WERI-Rb-1 (cell line): Measurements from ENCODE around the gene CRPPA.

Source experiments
- DNase-seq: peaks from one replicate; pipeline ENCODE4 v3.0.0-alpha.2; 2020
- H3K27ac ChIP-seq: fragments of 250-450 bp; sonication (Bioruptor Pico); 2 replicates; pipeline ENCODE4 v1.5.1; 2020; ENCODE audit warnings: mild to moderate bottlenecking, moderate library complexity
- H3K27me3 ChIP-seq: fragments of 250-450 bp; sonication (Bioruptor Pico); 2 replicates; pipeline ENCODE4 v1.5.1; 2021; ENCODE audit warnings: mild to moderate bottlenecking, low read depth, moderate library complexity; ENCODE audit not compliant: insufficient read depth, severe bottlenecking
- H3K36me3 ChIP-seq: fragments of 250-450 bp; sonication (Bioruptor Pico); 2 replicates; pipeline ENCODE4 v1.5.1; 2020; ENCODE audit warnings: mild to moderate bottlenecking, moderate library complexity
- H3K4me3 ChIP-seq: 2 replicates; pipeline ENCODE4 v1.5.1; 2011; ENCODE audit warnings: low read depth, mild to moderate bottlenecking, control low read depth, low read length
- H3K9me3 ChIP-seq: fragments of 250-450 bp; sonication (Bioruptor Pico); 2 replicates; pipeline ENCODE4 v1.5.1; 2021; ENCODE audit warnings: mild to moderate bottlenecking, moderate library complexity; ENCODE audit not compliant: severe bottlenecking
- TF ChIP-seq, protein P1 (sequence below): IDR thresholded peaks from 2 replicates; pipeline ENCODE4 v1.5.1; 2011; ENCODE audit warnings: low read depth, mild to moderate bottlenecking, control low read depth, inconsistent platforms, low read length

CRPPA gene

DNA sequence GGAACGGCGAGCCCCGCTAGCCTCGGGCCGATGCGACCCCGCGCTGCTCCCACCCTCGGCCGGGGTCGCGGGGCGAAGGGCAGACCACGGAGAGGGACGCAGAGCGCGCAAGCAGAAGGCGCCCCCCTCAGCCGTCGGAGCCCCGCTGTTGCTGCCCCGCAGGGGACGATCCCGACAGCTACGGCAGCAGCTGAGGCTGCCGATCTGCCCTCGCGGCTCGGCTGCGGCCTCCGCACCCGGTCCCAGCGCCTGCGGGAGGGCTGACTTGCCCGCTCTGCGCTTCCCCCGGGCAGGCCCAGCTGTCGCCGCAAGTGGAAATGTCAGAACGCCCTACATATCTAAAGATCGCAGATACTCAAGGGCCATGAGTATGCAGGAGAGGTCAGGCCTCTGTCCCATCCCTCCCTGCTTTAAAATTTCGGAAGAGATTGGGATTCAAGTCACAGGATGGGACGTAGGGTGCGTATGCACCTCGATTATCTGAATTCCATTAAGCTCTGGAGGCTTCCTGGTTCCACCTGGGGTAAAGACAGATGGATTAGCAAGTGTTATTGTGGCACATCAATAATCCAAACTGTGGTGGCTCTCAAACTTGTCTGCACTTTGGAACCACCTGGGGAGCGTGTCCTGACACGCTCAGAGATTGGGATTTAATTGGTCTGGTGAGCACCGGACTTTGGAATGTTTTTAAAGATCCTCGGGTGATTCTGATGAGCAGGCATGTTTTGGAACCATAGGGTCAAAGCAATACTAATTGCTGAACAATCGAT lies at the start of gene CRPPA:
Gene CRPPA, minus strand, starts transcription at position 206 of the 770 bp plus-strand sequence. CDS start 216 bp downstream, outside the sequence.
- TF ChIP-seq, protein P1, sequence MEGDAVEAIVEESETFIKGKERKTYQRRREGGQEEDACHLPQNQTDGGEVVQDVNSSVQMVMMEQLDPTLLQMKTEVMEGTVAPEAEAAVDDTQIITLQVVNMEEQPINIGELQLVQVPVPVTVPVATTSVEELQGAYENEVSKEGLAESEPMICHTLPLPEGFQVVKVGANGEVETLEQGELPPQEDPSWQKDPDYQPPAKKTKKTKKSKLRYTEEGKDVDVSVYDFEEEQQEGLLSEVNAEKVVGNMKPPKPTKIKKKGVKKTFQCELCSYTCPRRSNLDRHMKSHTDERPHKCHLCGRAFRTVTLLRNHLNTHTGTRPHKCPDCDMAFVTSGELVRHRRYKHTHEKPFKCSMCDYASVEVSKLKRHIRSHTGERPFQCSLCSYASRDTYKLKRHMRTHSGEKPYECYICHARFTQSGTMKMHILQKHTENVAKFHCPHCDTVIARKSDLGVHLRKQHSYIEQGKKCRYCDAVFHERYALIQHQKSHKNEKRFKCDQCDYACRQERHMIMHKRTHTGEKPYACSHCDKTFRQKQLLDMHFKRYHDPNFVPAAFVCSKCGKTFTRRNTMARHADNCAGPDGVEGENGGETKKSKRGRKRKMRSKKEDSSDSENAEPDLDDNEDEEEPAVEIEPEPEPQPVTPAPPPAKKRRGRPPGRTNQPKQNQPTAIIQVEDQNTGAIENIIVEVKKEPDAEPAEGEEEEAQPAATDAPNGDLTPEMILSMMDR: no peak
- peak within 1 kb of the TSS; percentile 73 for H3K27ac ChIP-seq
- DNase-seq: peak; percentile 54
- H3K36me3 ChIP-seq: no peaks in the 10 kb centered on the region
- no peaks in the 10 kb centered on the region for H3K27me3 ChIP-seq
- H3K9me3 ChIP-seq: no peaks in the 10 kb centered on the region
- peak within 1 kb of the TSS; percentile 80 for H3K4me3 ChIP-seq

DNA sequence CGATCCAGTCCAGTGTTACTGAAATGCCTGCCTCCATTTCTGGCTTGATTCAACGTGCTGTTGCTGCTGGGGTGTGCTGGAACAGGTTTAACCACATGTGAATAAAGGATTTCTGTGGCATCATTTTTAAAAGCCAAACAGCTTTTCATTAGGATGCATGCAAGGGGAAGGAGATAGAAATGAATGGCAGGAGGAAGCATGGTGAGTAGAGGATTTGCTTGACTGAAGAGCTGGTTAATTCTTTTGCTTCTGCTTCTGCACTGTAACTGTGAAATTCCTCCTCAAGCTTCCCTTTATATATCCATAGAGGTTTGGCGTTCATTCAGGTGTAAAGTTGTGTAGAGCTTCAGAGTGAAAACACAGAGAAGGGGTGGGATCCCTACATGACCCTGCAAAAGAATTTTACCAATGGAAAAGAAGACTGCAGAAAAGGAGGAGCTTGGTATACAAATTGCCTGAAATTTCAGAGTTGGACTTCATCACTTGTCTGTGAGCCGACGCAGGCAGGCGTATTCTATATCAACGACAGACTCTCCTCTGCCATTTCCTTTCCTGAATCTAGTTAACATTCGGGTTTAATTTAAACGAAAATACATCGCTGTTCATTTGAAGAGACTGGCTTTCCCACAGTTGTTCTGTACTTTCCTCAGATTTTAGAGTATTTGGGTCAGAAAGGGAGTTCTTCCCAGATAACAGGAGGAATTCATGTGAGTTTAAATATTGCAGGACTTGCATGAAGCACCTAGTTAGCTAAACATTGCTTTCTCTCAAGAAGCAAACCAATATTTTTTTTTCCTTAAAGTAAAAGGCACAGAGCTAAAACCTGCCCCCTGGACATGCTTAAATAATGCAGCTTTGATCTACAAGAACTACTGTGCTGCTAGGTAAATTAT lies 44.4 kb upstream of the CRPPA start, which contains the start of gene SOSTDC1:
Gene SOSTDC1, minus strand, starts transcription at position 270 of the 893 bp plus-strand sequence. Its CDS starts 70 bp downstream, at position 200.
- TF ChIP-seq, protein P1: no peak
- no peaks in the 10 kb centered on the region for H3K27me3 ChIP-seq
- no peaks in the 10 kb centered on the region for H3K36me3 ChIP-seq
- DNase-seq: no peak
- no peaks in the 10 kb centered on the region for H3K9me3 ChIP-seq
- no peak within 1 kb of the TSS for H3K4me3 ChIP-seq
- H3K27ac ChIP-seq: no peak within 1 kb of the TSS

DNA sequence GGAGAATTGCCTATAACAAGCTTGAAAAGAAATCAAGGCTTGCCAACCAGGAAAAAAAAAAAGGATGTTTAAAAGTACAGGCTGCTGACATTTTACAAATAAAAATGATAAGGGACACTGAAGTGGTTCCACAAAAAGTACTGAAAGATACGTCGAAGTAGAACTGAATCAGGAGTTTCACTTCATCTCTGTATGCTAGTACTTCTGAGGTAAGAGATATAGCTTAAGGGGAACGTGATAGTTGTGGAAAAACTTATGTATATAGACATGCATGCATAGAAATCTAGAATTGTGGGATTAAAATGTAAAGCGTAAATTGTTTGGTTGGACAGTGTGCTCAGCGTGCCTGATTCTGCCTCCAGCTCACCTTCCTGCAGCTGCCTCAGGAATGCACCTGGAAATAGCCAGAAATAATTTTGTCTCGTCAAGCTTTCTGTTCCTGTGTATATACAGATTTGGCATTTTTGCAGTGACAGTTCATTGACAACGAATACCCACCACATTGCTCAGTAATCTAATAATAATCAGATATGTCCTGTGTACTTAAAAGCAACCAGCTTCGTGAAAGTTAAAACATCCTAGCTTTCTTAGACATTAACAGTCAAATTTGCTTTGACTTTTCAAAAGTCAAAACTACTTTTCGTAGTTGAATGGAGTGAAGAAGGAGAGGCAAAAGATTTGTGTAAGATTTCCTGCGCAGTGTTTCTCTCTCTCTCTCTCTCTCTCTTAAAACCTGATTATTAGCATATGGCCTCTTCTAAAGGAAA lies 42.8 kb upstream of the CRPPA start:
- TF ChIP-seq, protein P1: no peak
- DNase-seq: no peak
- H3K27me3 ChIP-seq: no peaks in the 10 kb centered on the region
- no peaks in the 10 kb centered on the region for H3K36me3 ChIP-seq
- H3K4me3 ChIP-seq: no peak overlapping the region
- H3K9me3 ChIP-seq: no peaks in the 10 kb centered on the region
- H3K27ac ChIP-seq: no peak overlapping the region

DNA sequence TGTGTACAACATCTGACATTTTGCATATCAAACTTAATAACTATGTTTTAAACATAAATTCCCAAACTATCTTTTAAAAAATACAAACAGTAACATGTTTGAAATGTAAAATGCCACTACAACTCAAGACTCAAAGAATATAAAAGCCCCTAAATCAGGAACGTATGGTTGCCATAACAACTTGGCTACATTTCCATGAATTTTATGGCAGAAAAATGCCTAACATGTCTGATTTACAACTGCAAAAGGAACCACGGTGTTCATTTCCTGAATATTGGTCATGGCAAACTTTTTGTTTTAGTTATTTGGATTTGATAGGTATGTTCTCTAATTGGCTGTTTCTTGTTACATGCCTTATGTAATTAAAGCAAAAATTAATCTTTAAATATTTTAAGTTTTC lies 42.2 kb upstream of the CRPPA start:
- no peaks in the 10 kb centered on the region for H3K9me3 ChIP-seq
- H3K4me3 ChIP-seq: no peak overlapping the region
- H3K27ac ChIP-seq: no peak overlapping the region
- DNase-seq: no peak
- no peaks in the 10 kb centered on the region for H3K36me3 ChIP-seq
- TF ChIP-seq, protein P1: no peak
- no peaks in the 10 kb centered on the region for H3K27me3 ChIP-seq

DNA sequence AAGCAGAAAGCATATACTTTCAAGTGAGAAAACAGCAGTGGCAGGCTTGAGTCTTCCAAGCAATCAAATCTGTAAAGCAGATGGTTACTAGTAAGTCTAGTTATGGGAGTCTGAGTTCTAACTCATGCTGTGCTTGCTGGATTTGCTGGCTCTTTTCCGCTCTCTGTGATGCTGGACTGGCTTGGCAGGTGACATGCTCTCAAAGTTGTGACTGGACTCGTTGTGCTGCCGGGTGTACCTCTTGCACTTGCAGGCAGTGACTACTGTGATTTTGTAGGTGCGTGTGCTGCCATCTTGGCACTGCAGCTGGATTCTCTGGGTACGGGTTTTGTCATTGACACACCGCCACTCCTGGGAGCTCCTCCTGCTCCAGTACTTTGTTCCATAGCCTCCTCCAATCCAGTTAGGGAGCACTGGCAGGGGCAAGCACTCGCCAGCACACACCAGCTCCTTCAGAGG lies 41.1 kb upstream of the CRPPA start:
- Histone ChIP-seq H3K9me3 (no peaks in the 10 kb centered on the region), H3K4me3 (no peak overlapping the region), H3K27ac (no peak overlapping the region), H3K36me3 (no peaks in the 10 kb centered on the region), H3K27me3 (no peaks in the 10 kb centered on the region)
- no peak for DNase-seq
- TF ChIP-seq, protein P1: no peak
